ENCODE data around the gene CUL9.
"Not testable (repeated sequence)": the region's sequence is repeated elsewhere in the genome, so short reads cannot be mapped to it uniquely, and the experiment has no call there.

The CUL9 gene

GRCh38 chr6:43181942-43182860 lies at the start of gene CUL9:
Gene CUL9, plus strand, starts transcription at chr6:43182196. Its CDS starts 2,115 bp downstream, at chr6:43184311.
- peak; percentile 90 for DNase-seq

DNA sequence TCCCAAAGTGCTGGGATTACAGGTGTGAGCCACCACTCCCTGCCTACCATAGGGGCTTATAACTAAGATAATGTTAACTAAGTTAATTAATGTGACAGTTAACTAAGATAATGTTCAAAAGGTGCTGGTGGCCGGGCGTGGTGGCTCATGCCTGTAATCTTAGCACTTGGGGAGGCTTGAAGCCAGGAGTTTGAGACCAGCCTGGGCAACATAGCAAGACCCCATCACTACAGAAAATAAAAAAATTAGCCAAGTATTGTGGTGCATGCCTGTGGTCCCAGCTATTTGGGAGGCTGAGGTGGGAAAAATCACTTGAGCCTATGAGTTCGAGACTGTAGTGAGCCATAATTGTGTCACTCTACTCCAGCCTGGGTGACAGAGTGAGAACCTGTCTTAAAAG lies 43.7 kb upstream of the CUL9 start:
- no peak for DNase-seq

DNA sequence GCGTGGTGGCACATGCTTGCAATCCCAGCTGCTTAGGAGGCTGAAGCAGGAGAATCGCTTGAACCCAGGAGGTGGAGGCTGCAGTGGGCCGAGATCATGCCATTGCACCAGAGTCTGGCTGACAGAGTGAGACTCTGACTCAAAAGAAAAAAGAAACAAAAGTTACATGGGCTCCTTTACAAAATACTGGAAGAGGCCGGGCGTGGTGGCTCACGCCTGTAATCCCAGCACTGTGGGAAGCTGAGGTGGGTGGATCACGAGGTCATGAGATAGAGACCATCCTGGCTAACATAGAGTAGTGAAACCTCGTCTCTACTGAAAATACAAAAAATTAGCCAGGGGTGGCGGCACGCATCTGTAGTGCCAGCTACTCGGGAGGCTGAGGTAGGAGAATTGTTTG lies 42.0 kb upstream of the CUL9 start:
- DNase-seq = not testable (repeated sequence)

- DNase-seq = no peak
Measured at GRCh38 chr6:43141644-43142043, 40.4 kb upstream of the CUL9 start.

DNA sequence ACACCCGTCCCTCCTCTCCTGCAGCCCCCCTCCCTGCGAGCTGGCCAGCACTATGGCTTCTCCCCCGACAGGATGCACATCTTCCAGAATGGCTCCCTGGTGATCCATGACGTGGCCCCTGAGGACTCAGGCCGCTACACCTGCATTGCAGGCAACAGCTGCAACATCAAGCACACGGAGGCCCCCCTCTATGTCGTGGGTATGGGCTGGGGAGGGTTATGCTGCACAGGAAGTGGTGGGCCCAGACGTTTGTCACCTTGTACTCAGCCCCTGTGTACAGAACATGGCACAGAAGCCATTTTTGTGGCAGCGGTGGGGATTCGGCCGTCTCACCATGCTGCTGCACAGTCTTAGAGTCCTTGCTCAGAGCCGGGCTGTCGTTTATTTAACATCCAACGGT lies 39.9 kb upstream of the CUL9 start:
- no peak for DNase-seq

DNA sequence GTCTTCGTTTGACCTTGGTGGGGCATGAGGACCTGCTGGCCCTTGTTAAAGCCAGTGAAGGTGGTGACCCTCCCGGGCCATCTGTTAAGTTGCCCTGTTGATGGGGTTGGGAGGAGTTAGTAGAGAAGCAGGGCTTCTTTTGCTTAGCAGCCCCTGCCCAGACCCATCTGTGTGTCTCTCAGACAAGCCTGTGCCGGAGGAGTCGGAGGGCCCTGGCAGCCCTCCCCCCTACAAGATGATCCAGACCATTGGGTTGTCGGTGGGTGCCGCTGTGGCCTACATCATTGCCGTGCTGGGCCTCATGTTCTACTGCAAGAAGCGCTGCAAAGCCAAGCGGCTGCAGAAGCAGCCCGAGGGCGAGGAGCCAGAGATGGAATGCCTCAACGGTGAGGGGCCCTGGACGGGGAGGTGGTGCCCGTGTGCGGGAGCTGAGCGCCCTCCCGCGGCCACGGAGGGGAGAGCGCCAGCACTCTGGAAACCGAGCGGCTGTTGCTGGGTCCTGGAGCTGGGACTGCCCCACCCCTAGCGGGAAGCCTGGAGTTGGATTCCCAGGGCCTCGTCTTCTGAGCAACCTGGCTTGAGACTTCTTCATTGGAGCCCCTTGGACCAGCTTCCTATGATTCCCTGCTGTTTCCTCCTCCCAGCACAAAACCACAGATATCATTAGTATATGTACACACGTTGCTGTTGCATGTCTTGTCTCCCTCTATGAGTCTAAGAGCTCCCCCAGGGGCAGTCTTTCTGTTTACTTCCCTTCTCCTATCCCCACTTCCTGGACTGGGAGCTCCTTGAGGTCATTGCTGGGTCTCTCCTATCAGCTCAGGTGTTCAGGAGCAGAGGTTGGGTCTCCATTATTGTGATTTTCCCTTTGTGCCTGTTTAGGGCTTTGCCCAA lies 38.5 kb upstream of the CUL9 start:
- DNase-seq = peak; percentile 97

DNA sequence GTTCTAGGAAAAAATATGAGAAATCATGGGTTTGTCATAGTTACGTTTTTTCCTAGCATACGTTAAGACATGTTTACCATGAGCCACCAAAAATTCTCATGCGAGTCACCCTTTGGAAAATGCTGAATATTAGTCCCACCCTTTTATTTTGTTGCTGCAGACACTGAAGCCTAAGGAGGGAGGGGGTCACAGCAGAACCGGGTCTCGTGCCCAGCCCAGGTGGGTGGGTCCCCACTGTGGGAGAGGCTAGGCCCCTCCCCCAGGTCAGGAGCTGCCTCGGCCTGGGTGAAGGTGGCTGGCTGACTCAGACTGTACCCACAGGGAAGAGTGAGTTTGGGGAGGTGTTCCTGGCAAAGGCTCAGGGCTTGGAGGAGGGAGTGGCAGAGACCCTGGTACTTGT lies 37.1 kb upstream of the CUL9 start:
- DNase-seq = no peak

GRCh38 chr6:43146261-43146660 lies 35.7 kb upstream of the CUL9 start:
- DNase-seq = no peak

- no peak for DNase-seq
Measured at GRCh38 chr6:43146709-43147688, 35.0 kb upstream of the CUL9 start.

GRCh38 chr6:43147691-43148477 lies 34.1 kb upstream of the CUL9 start:
- DNase-seq = no peak

GRCh38 chr6:43149265-43149664 lies 32.7 kb upstream of the CUL9 start:
- DNase-seq = no peak

GRCh38 chr6:43150051-43150751 lies 31.8 kb upstream of the CUL9 start:
- DNase-seq = no peak

DNA sequence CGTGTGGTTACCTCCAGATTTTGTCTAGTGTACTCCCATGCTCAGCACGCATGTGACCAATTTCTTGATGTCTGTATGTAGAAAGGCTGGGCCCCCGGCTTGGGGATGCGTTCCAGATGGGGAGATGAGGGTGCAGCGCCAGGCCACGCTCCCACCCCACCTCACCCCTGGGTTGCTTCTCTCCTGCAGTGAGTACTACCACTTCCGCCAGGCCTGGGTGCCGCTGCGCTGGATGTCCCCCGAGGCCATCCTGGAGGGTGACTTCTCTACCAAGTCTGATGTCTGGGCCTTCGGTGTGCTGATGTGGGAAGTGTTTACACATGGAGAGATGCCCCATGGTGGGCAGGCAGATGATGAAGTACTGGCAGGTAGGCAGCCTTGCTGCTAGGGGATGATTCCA lies 22.4 kb upstream of the CUL9 start:
- no peak for DNase-seq

DNA sequence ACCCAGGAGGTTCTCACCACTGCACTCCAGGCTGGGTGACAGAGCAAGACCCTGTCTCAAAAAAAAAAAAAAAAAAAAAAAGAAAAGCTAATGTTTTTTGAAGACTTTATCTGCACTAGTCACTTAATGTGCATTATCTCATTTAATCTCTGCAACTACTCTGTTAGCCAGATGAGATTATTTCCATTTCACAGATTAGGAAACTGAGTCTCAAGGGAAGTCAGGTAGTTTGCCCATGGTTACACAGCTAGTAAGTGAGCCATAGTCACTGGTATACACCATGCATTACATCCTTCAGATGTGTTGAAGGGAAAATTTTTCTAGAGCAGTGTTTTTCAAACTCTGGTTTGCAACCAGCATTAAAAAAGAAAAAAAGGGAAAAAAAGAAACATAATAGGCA lies 18.1 kb upstream of the CUL9 start:
- DNase-seq = no peak

DNA sequence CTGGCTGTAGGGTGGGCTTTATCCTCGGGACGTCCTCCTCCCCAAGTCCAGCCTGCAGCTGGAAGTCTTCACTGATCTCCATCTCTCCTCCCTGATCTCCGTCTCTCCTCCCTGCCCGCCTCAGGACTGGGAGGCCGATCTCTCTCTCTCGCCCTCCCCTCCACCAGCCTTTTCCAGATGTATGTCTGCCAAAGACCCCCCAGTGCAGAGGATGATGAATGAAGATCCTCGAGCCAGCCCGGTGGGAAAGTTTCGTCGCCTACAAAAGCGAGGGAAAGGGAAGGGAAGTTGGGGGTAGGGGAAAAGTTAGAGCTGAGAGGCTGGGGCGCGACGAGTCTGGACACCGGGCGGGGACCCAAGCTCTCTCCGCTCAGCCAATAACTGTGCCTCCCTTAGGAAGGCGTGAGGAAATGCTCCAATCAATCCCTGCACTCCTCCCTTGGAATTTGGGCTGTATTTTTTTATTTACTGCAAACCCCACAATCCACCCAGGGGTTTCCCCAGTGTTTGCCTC lies 11.5 kb upstream of the CUL9 start:
- peak; percentile 94 for DNase-seq

DNA sequence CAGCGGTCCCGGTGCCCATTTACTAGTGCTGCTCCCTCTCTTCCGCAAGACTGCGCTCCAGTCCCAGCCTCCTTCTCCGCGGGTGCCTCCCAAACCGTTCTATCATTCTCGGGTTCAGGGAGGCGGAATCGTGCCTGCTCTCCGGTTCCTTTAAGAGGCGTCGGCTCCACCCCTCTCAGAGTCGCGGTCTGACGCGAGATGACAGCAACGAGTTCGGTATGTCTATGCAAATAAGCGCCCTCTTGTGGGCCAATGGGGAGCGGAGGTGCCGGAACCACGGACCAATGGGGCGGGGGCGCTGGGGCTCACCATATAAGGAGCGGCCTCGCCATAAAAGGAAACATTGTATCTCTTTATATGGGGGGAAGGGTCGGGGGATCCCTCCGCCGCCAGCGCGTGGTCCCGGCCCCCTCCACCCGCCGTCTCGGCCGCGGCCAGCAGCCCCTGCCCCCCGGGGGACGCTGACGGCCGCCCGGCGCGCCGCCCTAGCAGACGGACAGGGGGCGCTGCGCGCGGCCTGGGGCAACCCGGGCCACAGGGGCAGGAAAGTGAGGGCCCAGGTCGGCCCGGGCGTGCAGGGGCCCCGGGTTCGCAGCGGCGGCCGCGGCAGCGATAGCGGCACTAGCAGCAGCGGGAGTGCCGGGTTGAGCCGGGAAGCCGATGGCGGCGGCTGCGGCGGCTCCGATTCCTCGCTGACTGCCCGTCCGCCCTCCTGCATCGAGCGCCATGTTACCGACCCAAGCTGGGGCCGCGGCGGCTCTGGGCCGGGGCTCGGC lies 10.9 kb upstream of the CUL9 start, which contains the start of gene SRF:
Gene SRF, plus strand, starts transcription at position 339 of the 776 bp plus-strand sequence. Its CDS starts 388 bp downstream, at position 727.
- DNase-seq = peak; percentile 98

- peak; percentile 81 for DNase-seq
Measured at GRCh38 chr6:43171707-43172103, 10.3 kb upstream of the CUL9 start.

DNA sequence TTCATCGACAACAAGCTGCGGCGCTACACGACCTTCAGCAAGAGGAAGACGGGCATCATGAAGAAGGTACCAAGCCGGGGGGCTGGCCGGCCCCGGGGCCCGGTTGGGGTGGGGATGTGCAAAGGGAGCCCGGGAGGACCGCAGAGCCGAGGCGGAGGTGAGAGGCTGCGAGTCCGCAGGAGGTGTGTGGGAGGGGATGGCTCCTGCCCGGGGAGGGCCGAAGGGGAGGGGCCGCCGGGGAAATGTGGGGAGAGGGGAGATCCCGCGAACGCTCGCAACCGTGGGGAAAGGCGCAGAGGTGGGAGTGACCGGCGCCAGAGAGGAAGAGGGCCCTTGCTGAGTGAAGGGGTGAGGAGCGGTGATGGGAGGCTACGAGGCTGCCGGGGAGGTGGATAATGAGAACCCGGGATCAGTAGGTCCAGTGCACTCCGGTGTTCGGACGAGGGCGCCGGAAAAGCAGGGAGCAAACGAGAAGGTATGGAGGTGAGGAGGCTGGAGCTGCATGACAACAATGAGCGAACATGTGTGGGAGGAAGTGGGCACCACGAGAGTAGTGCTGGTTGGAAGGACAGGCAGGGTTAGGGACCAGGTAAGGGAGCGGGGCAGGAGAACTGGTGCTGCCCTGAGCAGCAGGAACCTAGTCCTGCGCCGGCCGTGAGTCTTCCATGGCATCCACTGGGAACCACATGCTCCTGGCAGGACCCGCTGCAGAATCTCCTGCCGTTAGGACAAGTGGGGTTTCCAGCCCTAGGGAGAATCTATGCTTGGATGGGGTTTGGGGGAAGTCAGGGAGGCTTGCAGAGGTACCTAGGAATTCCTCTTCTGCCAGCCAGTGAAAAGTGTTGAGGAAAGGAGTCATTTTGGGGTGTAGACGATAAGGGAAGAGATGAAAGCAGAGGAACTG lies 9.6 kb upstream of the CUL9 start:
- peak; percentile 57 for DNase-seq

All from retina (tissue), 1 donor.